HEK293 (cell line): ENCODE data around the gene DPYD.

ENCODE experiments used
- CTCF ChIA-PET: fragments of 350-600 bp; formaldehyde crosslinking; extraction: SDS; loops from one replicate; lab custom pipeline; 2021; ENCODE audit warnings: antibody characterized with exemption; lab: Yijun Ruan, JAX
- POLR2A ChIA-PET: fragments of 300-600 bp; formaldehyde crosslinking; extraction: SDS; loops from one replicate; lab custom pipeline; 2020; ENCODE audit warnings: antibody characterized with exemption, inconsistent platforms; lab: Yijun Ruan, JAX
- H3K27ac ChIP-seq: fragments of 200-500 bp; sonication (Bioruptor generic); 2 replicates; pipeline ENCODE4 v1.5.1; 2014; ENCODE audit warnings: low read depth, low read length, control low read depth, inconsistent platforms; ENCODE audit errors: extremely low read depth
- H3K36me3 ChIP-seq, 2 experiments: fragments of 200-500 bp in 1 of 2; sonication (Bioruptor generic) in 1 of 2; 1 replicate in 1 of 2; 2 replicates in 1 of 2; pipeline ENCODE4 v1.5.1; 2014 to 2017; ENCODE audit warnings: inconsistent platforms in 2 of 2, low read length in 2 of 2; ENCODE audit not compliant: control insufficient read depth in 2 of 2, insufficient read depth in 1 of 2
- H3K4me1 ChIP-seq: fragments of 200-500 bp; sonication (Bioruptor generic); 2 replicates; pipeline ENCODE4 v1.5.1; 2014; ENCODE audit warnings: mild to moderate bottlenecking, low read length, inconsistent platforms; ENCODE audit not compliant: control insufficient read depth, insufficient read depth
- H3K4me3 ChIP-seq: 2 replicates; pipeline ENCODE4 v1.5.1; 2011; ENCODE audit warnings: low read depth, mild to moderate bottlenecking, control low read depth, low read length, moderate library complexity
- H3K9me3 ChIP-seq: fragments of 200-500 bp; sonication (Bioruptor generic); 2 replicates; pipeline ENCODE4 v1.5.1; 2014; ENCODE audit warnings: low read depth, low read length, inconsistent platforms; ENCODE audit not compliant: control insufficient read depth, insufficient read depth
- GLI4 ChIP-seq: fragments of 450-650 bp; formaldehyde crosslinking; IDR thresholded peaks from 2 replicates; pipeline ENCODE4 v1.5.1; 2016; ENCODE audit warnings: missing biosample characterization, missing genetic modification characterization
- HOXA7 ChIP-seq: sonication (generic); formaldehyde crosslinking; IDR thresholded peaks from 2 replicates; pipeline ENCODE4 v1.8.1; 2022; ENCODE audit warnings: missing genetic modification reagents, borderline replicate concordance
- KLF10 ChIP-seq: fragments of 450-650 bp; IDR thresholded peaks from 2 replicates; pipeline ENCODE4 v1.5.1; 2018; ENCODE audit warnings: missing biosample characterization, mild to moderate bottlenecking, missing genetic modification characterization
- PBX3 ChIP-seq: sonication (generic); formaldehyde crosslinking; IDR thresholded peaks from 2 replicates; pipeline ENCODE4 v1.8.1; 2022; ENCODE audit warnings: mild to moderate bottlenecking, moderate library complexity, missing genetic modification reagents
- RBAK ChIP-seq: fragments of 450-650 bp; formaldehyde crosslinking; IDR thresholded peaks from 2 replicates; pipeline ENCODE4 v1.5.1; 2016; ENCODE audit warnings: missing biosample characterization, missing genetic modification characterization
- REPIN1 ChIP-seq: fragments of 450-650 bp; formaldehyde crosslinking; IDR thresholded peaks from 2 replicates; pipeline ENCODE4 v1.5.1; 2017; ENCODE audit warnings: missing biosample characterization, missing genetic modification characterization, low read depth
- ZBTB17 ChIP-seq: fragments of 450-650 bp; formaldehyde crosslinking; IDR thresholded peaks from 2 replicates; pipeline ENCODE4 v1.5.1; 2016; ENCODE audit warnings: missing biosample characterization, missing genetic modification characterization
- ZFP3 ChIP-seq: fragments of 450-650 bp; formaldehyde crosslinking; IDR thresholded peaks from 2 replicates; pipeline ENCODE4 v1.5.1; 2016; ENCODE audit warnings: low read depth, missing biosample characterization, missing genetic modification characterization
- ZFP69B ChIP-seq: fragments of 450-650 bp; formaldehyde crosslinking; IDR thresholded peaks from 2 replicates; pipeline ENCODE4 v1.5.1; 2016; ENCODE audit warnings: missing biosample characterization, missing genetic modification characterization
- ZNF214 ChIP-seq: fragments of 450-650 bp; formaldehyde crosslinking; IDR thresholded peaks from 2 replicates; pipeline ENCODE4 v1.5.1; 2017; ENCODE audit warnings: missing biosample characterization, mild to moderate bottlenecking, missing genetic modification characterization, borderline replicate concordance
- ZNF280D ChIP-seq: fragments of 450-650 bp; formaldehyde crosslinking; IDR thresholded peaks from 2 replicates; pipeline ENCODE4 v1.5.1; 2016; ENCODE audit warnings: missing biosample characterization, missing genetic modification characterization
- ZNF292 ChIP-seq: fragments of 450-650 bp; formaldehyde crosslinking; IDR thresholded peaks from 2 replicates; pipeline ENCODE4 v1.5.1; 2016; ENCODE audit warnings: low read depth, missing biosample characterization, missing genetic modification characterization, borderline replicate concordance
- ZNF335 ChIP-seq: fragments of 450-650 bp; formaldehyde crosslinking; conservative IDR thresholded peaks from 2 replicates; pipeline ENCODE4 v1.5.1; 2016; ENCODE audit warnings: missing biosample characterization, missing genetic modification characterization
- ZNF48 ChIP-seq: fragments of 450-650 bp; formaldehyde crosslinking; IDR thresholded peaks from 2 replicates; pipeline ENCODE4 v1.5.1; 2016; ENCODE audit warnings: missing biosample characterization, missing genetic modification characterization
- ZNF585B ChIP-seq: fragments of 450-650 bp; formaldehyde crosslinking; IDR thresholded peaks from 2 replicates; pipeline ENCODE4 v1.5.1; 2016; ENCODE audit warnings: missing biosample characterization, missing genetic modification characterization
- ZNF626 ChIP-seq: fragments of 450-650 bp; sonication (Bioruptor Pico); formaldehyde crosslinking; IDR thresholded peaks from 2 replicates; pipeline ENCODE4 v1.5.1; 2018; ENCODE audit warnings: missing biosample characterization, missing genetic modification characterization, inconsistent platforms
- ZNF670 ChIP-seq: fragments of 450-650 bp; formaldehyde crosslinking; IDR thresholded peaks from 2 replicates; pipeline ENCODE4 v1.5.1; 2016; ENCODE audit warnings: missing biosample characterization, missing genetic modification characterization, low read depth
- ZNF777 ChIP-seq: fragments of 450-650 bp; formaldehyde crosslinking; IDR thresholded peaks from 2 replicates; pipeline ENCODE4 v1.5.1; 2017; ENCODE audit warnings: missing biosample characterization, missing genetic modification characterization, borderline replicate concordance
- ZSCAN30 ChIP-seq: fragments of 450-650 bp; IDR thresholded peaks from 2 replicates; pipeline ENCODE4 v1.5.1; 2018; ENCODE audit warnings: missing biosample characterization, mild to moderate bottlenecking, missing genetic modification characterization, moderate library complexity
- ZSCAN5A ChIP-seq: fragments of 450-650 bp; formaldehyde crosslinking; IDR thresholded peaks from 2 replicates; pipeline ENCODE4 v1.5.1; 2016; ENCODE audit warnings: missing biosample characterization, missing genetic modification characterization
- TF ChIP-seq, protein P1 (sequence below): fragments of 450-650 bp; formaldehyde crosslinking; IDR thresholded peaks from 2 replicates; pipeline ENCODE4 v1.5.1; 2016; ENCODE audit warnings: missing biosample characterization, missing genetic modification characterization

Gene DPYD

GRCh38 chr1:97929874-97930851, 9.3 kb upstream of the DPYD start:
- ChIA-PET POLR2A (no interaction called here), CTCF (interaction anchor here (0.6 kb wide), 1 partner anchor 654 kb away, joined by 3 read pairs; no protein-coding TSS in a partner anchor)
- H3K4me1 ChIP-seq: no peaks in the 10 kb centered on the region; the same call in 1 of the 2 replicates
- H3K27ac ChIP-seq: no peak overlapping the region
- TF ChIP-seq ZBTB17 (tag by site-specific recombination) (no peak), KLF10 (tag by site-specific recombination) (no peak), RBAK (tag by site-specific recombination) (no peak), PBX3 (CRISPR knock-in tag) (no peak), ZNF48 (tag by site-specific recombination) (no peak), REPIN1 (tag by site-specific recombination) (no peak), ZNF670 (tag by site-specific recombination) (no peak), ZSCAN5A (tag by site-specific recombination) (no peak)
- H3K36me3 ChIP-seq: no peaks in the 10 kb centered on the region
- H3K9me3 ChIP-seq: no peaks in the 10 kb centered on the region
- no peak overlapping the region for H3K4me3 ChIP-seq

- ChIA-PET POLR2A (no interaction called here), CTCF (no interaction called here)
- Histone ChIP-seq H3K4me1 (no peaks in the 10 kb centered on the region; the same call in 1 of the 2 replicates), H3K27ac (no peak overlapping the region), H3K4me3 (no peak overlapping the region), H3K36me3 (no peaks in the 10 kb centered on the region), H3K9me3 (no peaks in the 10 kb centered on the region)
- TF ChIP-seq ZSCAN30 (tag by site-specific recombination): no peak
Measured at GRCh38 chr1:97926017-97926708, 5.3 kb upstream of the DPYD start.

DNA sequence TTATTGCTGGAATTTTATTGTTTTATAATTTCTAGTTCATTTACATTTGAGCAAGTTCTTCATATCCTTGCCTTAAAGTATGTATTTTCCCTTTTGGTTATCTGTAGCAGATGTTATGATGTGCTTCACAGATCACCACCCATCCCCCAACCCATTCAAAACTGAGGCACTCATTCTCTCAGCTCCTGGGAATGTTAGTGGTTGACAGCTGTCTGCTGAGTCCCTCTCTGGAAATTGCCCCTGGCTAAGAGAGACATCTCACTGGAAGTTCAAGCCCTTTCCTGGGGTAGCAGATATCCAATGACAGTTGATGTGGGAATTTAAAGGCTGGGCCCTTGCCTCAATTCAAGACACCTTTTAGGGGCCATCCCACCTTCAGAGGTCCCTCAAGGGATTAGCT, 4.3 kb upstream of the DPYD start:
- TF ChIP-seq ZNF626 (tag by site-specific recombination): no peak
- no peak for TF ChIP-seq HOXA7 (CRISPR knock-in tag)
- TF ChIP-seq ZFP69B: no peak
- no peak for TF ChIP-seq ZNF292 (tag by site-specific recombination)
- TF ChIP-seq ZNF335 (tag by site-specific recombination): no peak
- TF ChIP-seq ZNF585B (tag by site-specific recombination): no peak
- no peak for TF ChIP-seq ZNF280D (tag by site-specific recombination)
- TF ChIP-seq ZNF214: no peak
- no peak for TF ChIP-seq ZNF777 (tag by site-specific recombination)
- TF ChIP-seq ZFP3 (tag by site-specific recombination): no peak
- no peak for TF ChIP-seq GLI4 (tag by site-specific recombination)
- TF ChIP-seq, protein P1, sequence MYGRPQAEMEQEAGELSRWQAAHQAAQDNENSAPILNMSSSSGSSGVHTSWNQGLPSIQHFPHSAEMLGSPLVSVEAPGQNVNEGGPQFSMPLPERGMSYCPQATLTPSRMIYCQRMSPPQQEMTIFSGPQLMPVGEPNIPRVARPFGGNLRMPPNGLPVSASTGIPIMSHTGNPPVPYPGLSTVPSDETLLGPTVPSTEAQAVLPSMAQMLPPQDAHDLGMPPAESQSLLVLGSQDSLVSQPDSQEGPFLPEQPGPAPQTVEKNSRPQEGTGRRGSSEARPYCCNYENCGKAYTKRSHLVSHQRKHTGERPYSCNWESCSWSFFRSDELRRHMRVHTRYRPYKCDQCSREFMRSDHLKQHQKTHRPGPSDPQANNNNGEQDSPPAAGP (tag by site-specific recombination): no peak
- ChIA-PET CTCF (no interaction called here), POLR2A (no interaction called here)
- no peaks in the 10 kb centered on the region for H3K9me3 ChIP-seq
- no peaks in the 10 kb centered on the region; the same call in 1 of the 2 replicates for H3K4me1 ChIP-seq
- H3K27ac ChIP-seq: no peak overlapping the region
- H3K36me3 ChIP-seq: no peaks in the 10 kb centered on the region
- H3K4me3 ChIP-seq: no peak overlapping the region
